GM18870 (cell line): ENCODE measurements around the gene DAPK1.

Experiments
- ATAC-seq: cut with Tn5 transposase; IDR thresholded peaks from one replicate; pipeline ENCODE4 v1.9.1; 2021; ENCODE audit warnings: moderate library complexity; ENCODE audit not compliant: unreplicated experiment

DAPK1 gene

DNA sequence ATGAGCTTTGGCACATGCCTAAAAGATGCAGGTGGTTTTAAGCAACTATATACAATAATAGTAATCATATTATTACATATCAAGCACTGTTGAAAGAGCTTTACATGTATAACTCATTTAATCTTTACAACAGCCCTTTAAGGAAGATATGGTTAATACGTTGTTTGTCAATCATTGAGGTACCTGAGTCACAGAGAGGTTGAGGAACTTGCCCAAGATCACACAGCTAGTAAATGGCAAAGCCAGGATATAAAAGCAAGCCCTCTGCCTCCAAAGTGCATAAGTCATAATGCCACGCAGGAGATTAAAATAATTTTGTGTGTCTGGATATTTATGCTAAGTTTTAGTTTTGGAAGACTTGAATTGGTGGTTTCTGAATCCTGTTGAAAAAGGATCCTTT, 90.2 kb downstream of the DAPK1 start:
- no peak for ATAC-seq

DNA sequence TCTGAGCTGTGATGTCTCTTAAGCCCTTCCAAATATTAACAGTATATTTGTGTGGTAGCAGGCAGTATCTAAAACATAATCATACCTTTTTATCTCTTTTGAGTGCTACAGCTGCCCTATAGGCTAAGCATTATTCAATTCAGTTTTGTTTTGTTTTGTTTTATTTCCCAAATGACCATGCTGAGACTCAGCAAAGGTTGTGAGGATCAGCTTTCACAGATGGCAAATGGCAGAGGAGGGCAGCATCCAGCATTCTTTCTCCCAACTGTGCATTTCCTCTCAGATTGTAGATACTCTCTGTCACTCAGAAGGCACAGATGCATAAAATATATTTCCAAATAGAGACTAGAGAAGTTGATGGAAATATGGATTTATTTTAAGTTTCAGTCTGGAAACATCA, 90.7 kb downstream of the DAPK1 start:
- ATAC-seq, result no peak

DNA sequence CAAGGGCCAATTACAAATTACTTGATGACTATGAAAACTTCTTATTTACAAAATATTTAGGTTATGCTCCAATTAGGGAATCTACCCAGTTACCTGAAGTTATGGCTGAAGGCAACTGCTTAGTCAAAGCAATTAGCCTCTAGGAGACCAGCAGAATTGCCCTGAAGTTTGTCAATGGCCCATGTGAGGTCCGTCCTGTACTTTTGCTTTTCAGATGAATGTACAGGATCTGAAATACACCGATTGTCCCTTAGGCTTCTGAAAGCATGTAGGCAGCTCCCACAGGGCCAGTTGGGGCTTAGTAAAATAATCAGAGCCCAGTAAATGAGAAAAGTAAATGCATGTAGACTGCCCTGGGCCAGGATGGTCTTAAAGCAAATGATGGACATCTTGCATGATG, 93.3 kb downstream of the DAPK1 start:
- ATAC-seq, result no peak

DNA sequence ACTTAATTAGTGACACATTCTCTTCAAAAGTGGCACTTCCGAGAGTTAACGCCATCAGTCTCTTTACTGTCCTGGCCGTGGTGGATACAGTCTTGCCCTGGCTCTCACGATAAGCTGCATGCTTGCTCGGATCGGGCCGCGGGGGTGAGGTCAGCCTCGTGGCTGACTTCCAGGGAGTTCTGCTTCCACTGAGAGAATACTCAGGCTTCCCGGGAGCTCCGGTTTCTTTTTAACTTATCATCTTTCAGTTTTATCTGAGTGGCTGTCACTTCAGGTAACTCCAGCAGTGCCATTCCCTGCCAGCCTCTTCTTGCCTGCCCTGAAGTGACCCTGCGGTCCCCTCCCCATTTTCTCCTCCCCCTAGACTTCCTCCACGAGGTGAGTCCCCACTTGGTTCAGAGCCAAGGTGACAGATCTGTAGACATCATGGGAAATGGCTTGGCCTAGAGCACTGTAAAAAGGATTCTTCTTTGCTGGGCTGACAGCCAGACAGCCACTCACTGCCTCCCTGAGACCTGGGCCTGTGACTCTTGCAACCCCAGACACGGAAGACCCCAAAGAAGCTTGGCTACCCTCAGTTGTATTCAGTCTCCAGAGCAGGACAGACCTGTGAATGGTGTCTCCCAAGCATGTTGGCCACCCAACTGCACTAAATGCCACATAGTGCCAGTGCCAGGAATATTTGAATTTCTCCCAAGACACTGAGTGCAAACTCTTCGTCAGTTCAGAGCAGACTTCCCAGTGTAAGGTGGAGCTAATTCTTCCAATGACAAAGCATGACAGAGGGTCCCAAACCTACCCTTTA, 95.1 kb downstream of the DAPK1 start:
- no peak for ATAC-seq

DNA sequence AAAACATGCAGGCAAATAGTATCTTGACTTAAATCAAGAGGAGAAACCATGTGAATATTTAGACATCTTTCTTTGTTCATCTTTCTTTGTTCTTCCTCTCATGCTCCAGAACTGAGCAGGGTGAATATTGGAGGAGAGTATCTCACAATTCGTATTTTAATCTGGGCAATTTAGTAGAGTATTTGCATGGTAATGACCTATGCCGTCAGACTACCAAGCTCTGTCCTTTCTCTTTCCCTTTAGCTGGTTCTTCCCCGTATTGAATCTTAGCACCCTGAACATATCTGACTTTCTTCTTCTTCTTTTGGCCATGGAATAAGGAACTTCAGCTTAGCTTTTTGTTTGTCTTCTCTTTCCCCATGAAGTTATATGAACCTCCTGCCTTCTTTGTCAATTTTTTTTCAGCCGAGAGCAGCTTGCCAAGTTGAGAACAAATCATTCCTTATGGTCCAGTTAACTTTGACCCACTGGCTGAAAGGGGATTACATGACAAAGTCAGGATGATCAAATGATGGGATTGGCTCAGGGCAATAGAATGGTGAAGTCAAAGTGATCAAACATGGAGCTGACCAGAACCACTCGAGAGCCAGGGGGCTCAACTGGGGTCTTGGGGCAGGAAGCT, 95.8 kb downstream of the DAPK1 start:
- ATAC-seq, result no peak

DNA sequence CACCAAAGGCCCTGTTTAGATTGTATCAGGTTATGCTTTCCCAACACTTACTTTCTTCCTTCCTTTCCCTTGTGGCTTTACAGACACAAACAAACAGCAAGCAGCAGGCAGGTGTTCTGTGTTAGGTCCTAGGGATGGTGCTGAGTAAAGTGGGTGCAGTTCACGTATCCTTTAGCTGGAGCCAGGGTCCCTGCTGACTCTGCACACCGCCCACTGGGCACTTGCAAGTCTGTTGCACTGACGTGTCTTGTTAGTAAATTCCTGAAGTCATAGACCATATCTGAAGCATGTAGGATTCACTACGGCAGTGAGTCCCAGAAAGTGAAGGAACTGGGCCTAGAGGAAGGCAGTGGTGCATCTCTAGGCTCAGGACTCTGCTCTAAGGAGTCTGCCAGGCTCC, 96.5 kb downstream of the DAPK1 start:
- ATAC-seq, result no peak

DNA sequence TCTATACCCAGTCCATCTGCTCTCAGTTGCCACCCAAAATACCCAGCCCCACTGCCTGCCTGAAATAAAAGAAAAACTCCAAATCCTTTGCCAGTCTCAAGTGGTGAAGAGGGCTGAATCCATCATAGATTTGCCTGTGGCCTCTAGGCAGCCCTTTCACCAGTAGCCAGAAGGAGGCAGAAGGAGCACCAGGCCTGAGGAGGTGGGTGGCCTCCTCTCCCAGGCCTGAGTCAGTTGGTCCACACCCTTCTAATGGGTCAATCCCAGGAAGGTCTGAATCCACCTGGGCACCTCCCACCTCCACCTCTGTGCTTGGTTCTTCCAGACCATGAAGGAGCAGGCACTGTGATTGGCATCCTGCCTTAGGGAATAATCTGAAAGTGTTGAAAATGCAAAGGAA, 97.0 kb downstream of the DAPK1 start:
- ATAC-seq, result no peak

DNA sequence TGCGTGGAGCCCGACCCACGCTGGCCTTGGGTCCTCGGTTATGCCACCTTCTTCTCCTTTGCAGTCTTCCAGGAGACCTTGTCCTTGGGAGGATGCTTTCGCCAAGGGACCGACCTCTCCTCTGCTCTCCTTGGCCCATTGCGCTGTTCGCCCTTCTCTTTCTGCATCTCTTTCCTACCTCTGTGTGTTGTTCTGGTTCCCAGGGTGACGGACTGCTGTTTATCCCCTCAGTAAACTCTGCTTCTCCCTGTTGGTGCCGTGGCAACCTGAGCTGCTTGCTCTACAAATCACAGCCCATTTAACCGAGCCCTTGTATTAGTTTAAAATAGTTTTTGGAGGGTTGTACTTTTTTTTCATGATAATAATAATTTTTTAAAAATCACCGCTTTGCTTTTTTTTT, 97.9 kb downstream of the DAPK1 start:
- ATAC-seq, result no peak

DNA sequence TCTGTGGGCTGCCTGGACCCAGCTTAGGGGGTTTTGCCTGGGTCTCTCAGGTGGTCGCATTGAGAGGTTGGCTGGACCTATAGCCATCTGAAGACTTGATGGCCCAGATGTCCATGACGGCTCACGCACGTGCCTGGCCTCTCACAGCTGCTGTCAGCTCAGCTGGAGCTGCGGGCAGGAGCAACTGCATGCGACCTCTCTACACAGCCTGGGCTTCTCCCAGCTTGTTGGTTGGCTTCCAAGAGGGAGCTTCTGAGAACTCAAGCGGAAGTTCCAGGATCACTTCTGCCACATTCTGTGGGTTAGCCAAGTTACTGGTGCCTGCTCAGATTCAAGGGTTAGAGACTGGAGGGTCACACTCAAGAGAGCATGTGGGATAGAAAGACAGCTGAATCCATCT, 99.2 kb downstream of the DAPK1 start:
- no peak for ATAC-seq

DNA sequence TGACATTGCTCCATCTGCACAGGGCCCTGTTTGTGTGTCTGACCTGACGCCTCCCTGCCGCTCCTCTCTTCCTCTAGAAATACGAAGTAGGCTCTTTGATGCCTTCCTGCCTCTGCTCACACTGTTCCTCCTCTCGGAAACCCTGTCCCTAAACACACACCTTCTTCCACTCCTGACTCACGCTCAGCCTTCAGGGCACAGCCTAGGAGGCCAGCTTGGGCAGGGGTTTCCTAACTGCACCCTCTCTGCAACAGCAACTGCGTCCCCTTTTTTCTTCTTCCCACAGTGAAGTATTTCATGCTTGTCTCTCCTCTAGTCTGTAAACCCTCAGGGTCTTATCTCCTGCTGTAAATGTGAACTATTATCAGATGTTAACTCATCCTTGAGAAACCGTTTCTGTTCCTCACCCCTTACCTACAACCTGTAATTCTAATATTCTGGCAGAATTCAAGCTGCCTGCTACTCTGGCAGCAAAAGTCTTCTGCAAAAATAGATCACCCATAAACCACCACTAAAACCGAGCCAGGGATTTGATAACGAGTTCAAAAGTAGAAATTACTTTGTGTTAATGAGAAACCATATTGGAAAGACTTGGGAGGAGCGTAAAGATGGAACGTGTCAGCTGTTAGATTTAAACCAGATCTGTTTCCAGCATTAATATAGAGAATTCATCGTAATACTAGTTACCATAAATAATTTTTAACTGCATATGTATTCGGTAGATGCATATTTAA, 100.2 kb downstream of the DAPK1 start:
- no peak for ATAC-seq

DNA sequence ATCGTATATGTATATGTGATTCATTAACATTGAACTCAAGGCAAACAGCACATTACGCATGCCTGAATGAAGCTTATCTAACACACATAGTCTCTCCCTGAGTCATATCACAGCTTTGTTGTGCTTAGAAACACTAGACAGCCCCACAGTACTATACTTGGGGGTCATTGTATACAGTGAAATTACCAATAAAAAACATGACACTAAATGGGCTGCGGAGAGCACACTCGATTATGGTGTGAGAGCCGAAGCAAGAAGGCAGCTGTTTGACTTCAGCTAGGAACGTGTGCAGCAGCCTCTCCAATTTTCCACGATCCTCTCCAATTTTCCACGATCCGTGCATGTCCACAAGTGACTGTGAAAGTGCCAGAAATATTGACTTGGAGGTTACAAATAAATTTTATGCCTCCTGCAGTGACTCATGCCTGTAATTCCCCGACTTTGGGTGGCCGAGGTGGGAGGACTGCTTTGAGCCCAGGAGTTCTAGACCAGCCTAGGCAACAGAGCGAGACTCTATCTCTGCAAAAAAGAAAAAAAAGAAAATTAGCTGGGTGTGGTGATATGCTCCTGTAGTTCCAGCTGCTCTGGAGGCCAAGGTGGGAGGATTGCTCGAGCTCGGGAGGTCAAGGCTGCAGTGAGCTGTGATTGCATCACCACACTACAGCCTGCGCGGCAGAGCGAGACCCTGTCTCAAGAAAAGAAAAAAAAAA, 102.4 kb downstream of the DAPK1 start:
- no peak for ATAC-seq

DNA sequence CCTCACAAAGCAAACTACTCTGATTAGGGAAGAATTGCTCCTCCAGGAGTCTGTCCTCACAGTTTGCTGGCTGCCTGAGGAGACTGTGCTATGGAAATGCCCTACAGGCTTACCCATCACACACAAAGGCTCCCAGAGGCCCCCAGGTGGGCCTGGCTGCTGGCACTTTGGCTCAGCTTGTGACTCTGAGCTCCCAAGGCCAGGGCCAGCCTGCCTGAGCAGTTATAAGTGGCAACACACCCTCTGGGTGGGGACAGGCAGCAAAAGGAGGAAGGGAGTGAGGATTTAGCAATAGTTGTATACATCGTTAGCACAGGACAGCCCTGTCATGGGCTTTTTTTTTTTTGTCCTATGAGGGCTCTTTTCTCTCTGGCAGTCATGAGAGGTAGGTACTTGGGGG, 103.5 kb downstream of the DAPK1 start:
- no peak for ATAC-seq

DNA sequence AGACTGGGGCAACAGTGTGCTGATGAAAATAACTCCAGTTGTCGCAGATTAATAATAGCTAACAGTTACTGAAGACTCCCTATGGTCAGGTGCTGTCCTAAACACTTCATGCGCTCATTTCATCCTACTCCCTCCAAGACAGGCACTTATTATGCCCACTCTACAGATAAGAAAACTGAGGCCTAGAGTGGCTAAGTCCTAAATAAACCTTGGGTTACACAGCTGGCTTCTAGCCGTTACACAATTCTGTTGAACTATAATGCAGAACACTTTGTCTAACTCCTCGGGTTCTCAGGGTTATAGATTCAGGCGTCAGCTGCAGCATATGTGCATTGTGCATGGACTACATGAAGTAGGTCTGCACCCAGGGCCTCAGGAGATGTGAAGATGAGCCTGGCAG, 103.9 kb downstream of the DAPK1 start:
- no peak for ATAC-seq

DNA sequence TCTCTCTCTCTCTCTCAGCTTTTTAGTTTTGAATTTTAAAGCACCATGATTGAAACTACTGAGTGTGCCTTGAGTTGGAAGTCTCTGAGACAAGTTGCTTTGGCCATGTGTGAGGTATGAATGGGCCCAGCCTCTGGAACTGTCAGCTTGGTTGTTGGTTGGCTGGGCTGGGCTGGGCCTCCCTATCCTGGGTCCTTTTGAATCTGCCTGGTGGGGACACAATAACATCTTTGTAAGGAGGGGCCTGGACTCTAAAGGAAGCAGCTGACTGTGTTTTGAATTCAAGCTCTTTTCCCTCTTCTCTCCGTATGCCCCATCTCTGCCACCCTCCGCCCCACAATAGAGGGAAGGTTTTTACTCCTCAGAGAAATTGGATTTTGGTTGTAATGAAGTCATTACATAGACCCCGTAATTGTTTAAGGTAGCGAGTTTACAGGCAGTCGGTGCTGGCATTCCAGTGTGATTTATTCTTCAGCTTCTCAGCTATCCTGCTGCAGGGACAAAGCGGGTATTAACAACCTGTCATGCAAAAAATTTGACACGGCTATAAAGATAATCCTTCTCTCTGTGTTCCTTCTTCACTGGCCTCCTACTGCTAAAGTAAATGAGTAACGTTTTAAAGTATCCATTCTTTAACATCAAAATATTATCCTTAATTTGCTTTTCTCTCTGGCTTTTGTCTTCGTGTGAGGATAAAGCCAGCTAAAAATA, 105.4 kb downstream of the DAPK1 start:
- ATAC-seq, result no peak

DNA sequence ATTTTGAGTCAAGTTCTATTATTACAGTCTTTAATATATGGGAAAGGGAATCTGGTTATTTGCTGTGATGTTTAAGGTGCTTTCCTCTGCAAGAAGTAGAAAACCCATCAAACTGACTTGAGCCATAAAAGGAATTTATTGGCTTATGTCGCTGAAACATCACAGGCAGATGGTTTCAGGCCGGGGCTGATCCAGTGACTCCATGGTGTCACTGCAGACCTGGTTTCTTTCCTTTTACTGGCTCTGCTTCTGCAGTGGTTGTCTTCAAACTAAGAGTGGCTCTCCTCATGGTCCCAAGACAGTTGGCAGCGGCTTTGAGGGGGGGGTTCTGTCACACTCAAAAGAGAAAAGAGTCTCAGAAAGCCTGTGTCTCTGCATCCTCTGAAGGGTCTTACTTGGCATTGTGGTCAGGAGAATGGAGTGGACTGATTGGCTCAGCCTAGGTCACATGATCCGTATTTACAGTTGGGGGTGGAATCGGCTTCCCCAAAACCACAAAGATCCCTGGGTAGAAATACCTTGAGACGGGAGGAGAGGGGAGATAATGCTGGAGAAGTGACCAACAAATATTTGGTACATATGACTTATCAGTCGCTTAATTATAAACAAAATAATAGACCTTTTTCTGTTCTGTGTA, 106.3 kb downstream of the DAPK1 start:
- no peak for ATAC-seq

DNA sequence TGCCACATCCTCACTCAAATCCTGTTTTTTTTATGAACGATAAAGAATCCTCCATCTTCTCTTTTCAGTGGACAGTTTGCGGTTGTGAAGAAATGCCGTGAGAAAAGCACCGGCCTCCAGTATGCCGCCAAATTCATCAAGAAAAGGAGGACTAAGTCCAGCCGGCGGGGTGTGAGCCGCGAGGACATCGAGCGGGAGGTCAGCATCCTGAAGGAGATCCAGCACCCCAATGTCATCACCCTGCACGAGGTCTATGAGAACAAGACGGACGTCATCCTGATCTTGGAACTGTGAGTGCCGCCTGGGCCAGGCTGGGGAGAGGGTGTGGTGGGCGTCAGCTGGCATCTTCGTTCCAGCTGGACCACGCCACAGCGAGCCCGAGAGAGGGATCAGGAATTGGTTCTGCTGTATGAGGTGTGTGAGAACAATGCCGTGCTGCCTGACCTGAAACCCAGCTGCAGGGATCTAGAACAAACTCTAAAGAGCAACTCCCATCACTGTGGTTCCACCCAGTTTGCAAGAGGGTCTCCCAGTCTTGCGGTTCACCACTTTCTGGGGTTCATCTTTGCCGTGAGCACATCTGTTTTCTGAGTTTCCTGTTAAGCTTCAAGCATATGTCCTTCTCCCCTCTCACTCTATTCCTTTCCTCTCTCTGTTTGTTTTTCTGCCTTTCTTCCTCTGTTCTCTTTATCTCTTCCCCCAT, 107.4 kb downstream of the DAPK1 start:
- no peak for ATAC-seq

DNA sequence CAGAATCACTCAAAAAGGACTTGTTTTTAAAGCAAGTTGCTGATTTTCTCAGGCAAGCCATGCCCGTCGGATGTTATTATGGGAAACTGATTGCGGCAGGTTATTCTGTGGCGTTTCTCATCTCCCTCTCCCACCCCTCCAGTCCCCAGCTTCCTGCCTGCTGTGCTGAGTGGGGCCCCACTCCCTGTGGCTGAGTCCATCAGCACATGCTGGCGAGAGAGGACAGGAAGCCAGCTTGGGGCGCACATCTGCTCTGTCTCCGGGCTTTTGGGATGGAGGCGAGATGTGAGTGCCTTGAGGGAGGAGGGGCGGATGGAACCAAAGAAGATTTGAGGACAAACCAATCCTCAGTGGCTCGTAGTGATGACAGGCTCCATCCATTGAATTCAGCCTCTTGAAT, 108.0 kb downstream of the DAPK1 start:
- no peak for ATAC-seq

DNA sequence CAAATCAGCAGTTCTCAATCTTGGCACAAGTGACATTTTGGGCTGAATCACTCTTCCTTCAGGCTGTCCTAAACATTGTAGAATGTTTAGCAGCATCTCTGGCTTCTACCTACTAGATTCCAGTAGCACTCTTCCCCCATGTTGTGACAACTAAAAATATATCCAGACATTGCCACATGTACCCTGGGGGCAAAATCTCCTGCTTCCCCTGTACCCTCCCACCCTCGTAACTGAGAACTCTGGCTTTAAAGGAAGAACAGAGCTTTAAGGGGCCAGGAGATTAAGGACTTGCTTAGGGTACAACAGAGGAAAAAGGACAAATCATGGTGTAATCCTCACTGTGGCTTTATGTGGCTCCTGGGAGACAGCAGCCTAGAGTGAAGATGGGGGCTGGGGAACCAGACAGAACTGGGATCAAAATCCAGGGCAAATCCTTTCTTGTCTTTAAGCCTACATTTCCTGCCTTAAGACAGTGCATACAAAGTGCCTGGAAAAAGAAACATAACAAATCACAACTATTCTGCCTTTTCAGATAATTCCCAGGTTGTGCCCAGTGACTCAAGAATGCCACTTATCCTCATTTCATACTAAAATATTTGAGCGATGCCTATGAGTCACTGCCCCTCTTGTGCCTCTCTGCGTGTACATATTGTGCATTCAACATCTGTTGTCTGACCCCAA, 109.3 kb downstream of the DAPK1 start:
- ATAC-seq, result no peak

DNA sequence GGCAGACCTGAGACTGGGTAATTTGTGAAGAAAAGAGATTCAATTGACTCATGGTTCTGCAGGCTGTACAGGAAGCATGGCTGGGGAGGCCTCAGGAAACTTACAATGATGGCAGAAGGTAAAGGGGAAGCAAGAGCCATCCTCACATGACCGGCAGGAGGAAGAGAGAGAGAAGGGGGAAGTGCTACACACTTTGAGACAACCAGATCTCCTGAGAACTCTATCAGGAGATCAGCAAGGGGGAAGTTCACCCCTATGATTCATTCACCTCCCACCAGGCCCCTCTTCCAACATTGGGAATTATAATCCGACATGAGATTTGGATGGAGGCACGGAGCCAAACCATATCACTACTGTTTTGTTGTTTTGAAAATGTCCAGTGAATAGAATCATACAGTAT, 110.2 kb downstream of the DAPK1 start:
- ATAC-seq, result no peak
